Hypothalamus (tissue), 51 donors: ENCODE measurements around the gene MBD2.

Experiments
- DNase-seq, 51 donors: peaks; one replicate each; lab custom pipeline; 2025; lab: John Stamatoyannopoulos, UW

Gene MBD2

GRCh38 chr18:54203914-54204313, 20.6 kb downstream of the MBD2 start:
- no peak for DNase-seq

GRCh38 chr18:54202851-54203250, 21.6 kb downstream of the MBD2 start:
- no peak for DNase-seq

GRCh38 chr18:54197747-54198411, 26.6 kb downstream of the MBD2 start:
- DNase-seq = no peak

- no peak for DNase-seq
Observed at GRCh38 chr18:54193786-54194185, 30.7 kb downstream of the MBD2 start.

GRCh38 chr18:54192900-54193299, 31.6 kb downstream of the MBD2 start:
- no peak for DNase-seq

- DNase-seq = no peak
Observed at GRCh38 chr18:54192415-54192814, 32.1 kb downstream of the MBD2 start.

- no peak for DNase-seq
Observed at GRCh38 chr18:54191352-54191751, 33.1 kb downstream of the MBD2 start.

- no peak for DNase-seq
Observed at GRCh38 chr18:54187372-54187771, 37.1 kb downstream of the MBD2 start.

- DNase-seq = no peak
Observed at GRCh38 chr18:54184836-54185235, 39.6 kb downstream of the MBD2 start.

GRCh38 chr18:54183390-54183789, 41.1 kb downstream of the MBD2 start:
- DNase-seq = no peak

- DNase-seq = no peak
Observed at GRCh38 chr18:54181856-54182602, 42.4 kb downstream of the MBD2 start.

- peak in 1 of 51 donors; percentile 46 for DNase-seq
Observed at GRCh38 chr18:54173980-54174630, 50.4 kb downstream of the MBD2 start.

- DNase-seq = peak in 6 of 51 donors; percentile 2 to 20 (median 6)
Observed at GRCh38 chr18:54173250-54173649, 51.2 kb downstream of the MBD2 start.

GRCh38 chr18:54169431-54170403, 54.8 kb downstream of the MBD2 start:
- no peak for DNase-seq

- no peak for DNase-seq
Observed at GRCh38 chr18:54165450-54165849, 59.0 kb downstream of the MBD2 start.

- DNase-seq = no peak
Observed at GRCh38 chr18:54163453-54163852, 61.0 kb downstream of the MBD2 start.

- DNase-seq = no peak
Observed at GRCh38 chr18:54162431-54162830, 62.0 kb downstream of the MBD2 start.

GRCh38 chr18:54161267-54161666, 63.2 kb downstream of the MBD2 start:
- no peak for DNase-seq

GRCh38 chr18:54159906-54160305, 64.6 kb downstream of the MBD2 start:
- no peak for DNase-seq

GRCh38 chr18:54157646-54158385, 66.7 kb downstream of the MBD2 start:
- no peak for DNase-seq
